GM12878 (cell line): ENCODE measurements around the gene MYD88. TPM values are rescaled to one million over a fixed set of nuclear protein-coding genes. Genes with fewer than 3 reads are reported as not detected.

Source experiments
- ATF7 ChIP-seq: fragments of 450-650 bp; IDR thresholded peaks from 2 replicates; pipeline ENCODE4 v1.6.1; 2016; ENCODE audit warnings: low read depth, mild to moderate bottlenecking
- ESRRA ChIP-seq: IDR thresholded peaks from 2 replicates; pipeline ENCODE4 v1.6.1; 2012; ENCODE audit warnings: mild to moderate bottlenecking, low read length, improper control_type of control experiment
- FOS ChIP-seq: IDR thresholded peaks from 3 replicates; pipeline ENCODE4 v1.6.1; 2011; ENCODE audit warnings: borderline replicate concordance; ENCODE audit not compliant: insufficient read length; ENCODE audit errors: extremely low read depth
- GABPA ChIP-seq: IDR thresholded peaks from 2 replicates; pipeline ENCODE4 v1.6.1; 2014; ENCODE audit warnings: antibody characterized with exemption, low read depth, mild to moderate bottlenecking, inconsistent platforms
- GATAD2B ChIP-seq: fragments of 450-650 bp; conservative IDR thresholded peaks from 2 replicates; pipeline ENCODE4 v1.6.1; 2017; ENCODE audit warnings: low read depth, mild to moderate bottlenecking, moderate library complexity
- HDAC6 ChIP-seq: fragments of 200-600 bp; sonication (generic); IDR thresholded peaks from one replicate; pipeline ENCODE4 v1.8.0; 2017; ENCODE audit warnings: antibody characterized with exemption; ENCODE audit not compliant: unreplicated experiment
- JUNB ChIP-seq: IDR thresholded peaks from 2 replicates; pipeline ENCODE4 v1.6.1; 2016; ENCODE audit warnings: antibody characterized with exemption, mild to moderate bottlenecking
- KLF5 ChIP-seq: fragments of 450-650 bp; IDR thresholded peaks from 2 replicates; pipeline ENCODE4 v1.6.1; 2014; ENCODE audit warnings: mild to moderate bottlenecking; ENCODE audit not compliant: partially characterized antibody
- NFXL1 ChIP-seq: fragments of 450-650 bp; IDR thresholded peaks from 2 replicates; pipeline ENCODE4 v1.6.1; 2017; ENCODE audit warnings: antibody characterized with exemption, mild to moderate bottlenecking, borderline replicate concordance
- NFYB ChIP-seq: IDR thresholded peaks from 2 replicates; pipeline ENCODE4 v1.6.1; 2011; ENCODE audit warnings: low read depth, mild to moderate bottlenecking, low read length, improper control_type of control experiment, moderate library complexity; ENCODE audit not compliant: insufficient read depth
- NR2F1 ChIP-seq: fragments of 450-650 bp; conservative IDR thresholded peaks from 2 replicates; pipeline ENCODE4 v1.6.1; 2017; ENCODE audit warnings: mild to moderate bottlenecking
- PAX5 ChIP-seq: IDR thresholded peaks from 2 replicates; pipeline ENCODE4 v1.6.1; 2011; ENCODE audit warnings: low read depth, low read length, borderline replicate concordance
- RAD51 ChIP-seq: fragments of 450-650 bp; IDR thresholded peaks from 2 replicates; pipeline ENCODE4 v1.6.1; 2016; ENCODE audit warnings: moderate library complexity, mild to moderate bottlenecking, inconsistent platforms
- RB1 ChIP-seq: fragments of 450-650 bp; formaldehyde crosslinking; IDR thresholded peaks from 2 replicates; pipeline ENCODE4 v1.6.1; 2017; ENCODE audit warnings: mild to moderate bottlenecking, borderline replicate concordance
- RELB ChIP-seq: fragments of 450-650 bp; IDR thresholded peaks from 2 replicates; pipeline ENCODE4 v1.6.1; 2017; ENCODE audit warnings: low read depth, mild to moderate bottlenecking, moderate library complexity
- SP1 ChIP-seq: IDR thresholded peaks from one replicate; pipeline ENCODE4 v1.6.1; 2011; ENCODE audit warnings: low read depth, low read length
- YY1 ChIP-seq: IDR thresholded peaks from 2 replicates; pipeline ENCODE4 v1.6.1; 2011; ENCODE audit warnings: low read depth, mild to moderate bottlenecking, low read length
- ZNF274 ChIP-seq: IDR thresholded peaks from one replicate; pipeline ENCODE4 v1.8.0; 2011; ENCODE audit not compliant: insufficient read length, insufficient read depth
- ZNF687 ChIP-seq: fragments of 450-650 bp; IDR thresholded peaks from 2 replicates; pipeline ENCODE4 v1.6.1; 2017; ENCODE audit warnings: mild to moderate bottlenecking, moderate library complexity
- polyA plus RNA-seq, 11 experiments: library from polyadenylated mRNA; depleted of rRNA in 4 of 11; unstranded in 6 of 11; stranded (reverse) in 5 of 11; fragments of >200 nt; fragmentation: Nextera tagmentation in 4 of 11; fragmentation: Illumina TruSeq in 1 of 11; extraction: Ambion mirVana in 4 of 11; extraction: Trizol in 1 of 11; gene quantifications; 1 replicate in 1 of 11; 2 replicates in 10 of 11; pipeline versions ENCODE4 v1.2.1 to v1.2.3, GENCODE V29; 2011 to 2016; ENCODE audit warnings: inconsistent platforms in 2 of 11, missing spikeins in 2 of 11, low read depth in 1 of 11
- total RNA-seq, 4 experiments: library from RNA; depleted of rRNA in 3 of 4; stranded (reverse); fragments of >200 nt in 3 of 4; fragmentation: Illumina TruSeq in 1 of 4; extraction: Trizol in 1 of 4; gene quantifications; 2 replicates each; pipeline versions ENCODE4 v1.2.1 to v1.2.3, GENCODE V29; 2013 to 2021
- TF ChIP-seq, protein P1 (sequence below): IDR thresholded peaks from 2 replicates; pipeline ENCODE4 v1.6.1; 2012; ENCODE audit warnings: mild to moderate bottlenecking, low read depth, low read length
- TF ChIP-seq, protein P2 (sequence below): fragments of 450-650 bp; IDR thresholded peaks from 2 replicates; pipeline ENCODE4 v1.6.1; 2014; ENCODE audit warnings: mild to moderate bottlenecking

The MYD88 gene
- total and polyA plus RNA-seq, 10 of the 15 experiments (the other 5 are each of a cell fraction or from before 2014, with no cell fraction given): 5.5 to 84.8 (median 67.5) TPM

- TF ChIP-seq, protein P1, sequence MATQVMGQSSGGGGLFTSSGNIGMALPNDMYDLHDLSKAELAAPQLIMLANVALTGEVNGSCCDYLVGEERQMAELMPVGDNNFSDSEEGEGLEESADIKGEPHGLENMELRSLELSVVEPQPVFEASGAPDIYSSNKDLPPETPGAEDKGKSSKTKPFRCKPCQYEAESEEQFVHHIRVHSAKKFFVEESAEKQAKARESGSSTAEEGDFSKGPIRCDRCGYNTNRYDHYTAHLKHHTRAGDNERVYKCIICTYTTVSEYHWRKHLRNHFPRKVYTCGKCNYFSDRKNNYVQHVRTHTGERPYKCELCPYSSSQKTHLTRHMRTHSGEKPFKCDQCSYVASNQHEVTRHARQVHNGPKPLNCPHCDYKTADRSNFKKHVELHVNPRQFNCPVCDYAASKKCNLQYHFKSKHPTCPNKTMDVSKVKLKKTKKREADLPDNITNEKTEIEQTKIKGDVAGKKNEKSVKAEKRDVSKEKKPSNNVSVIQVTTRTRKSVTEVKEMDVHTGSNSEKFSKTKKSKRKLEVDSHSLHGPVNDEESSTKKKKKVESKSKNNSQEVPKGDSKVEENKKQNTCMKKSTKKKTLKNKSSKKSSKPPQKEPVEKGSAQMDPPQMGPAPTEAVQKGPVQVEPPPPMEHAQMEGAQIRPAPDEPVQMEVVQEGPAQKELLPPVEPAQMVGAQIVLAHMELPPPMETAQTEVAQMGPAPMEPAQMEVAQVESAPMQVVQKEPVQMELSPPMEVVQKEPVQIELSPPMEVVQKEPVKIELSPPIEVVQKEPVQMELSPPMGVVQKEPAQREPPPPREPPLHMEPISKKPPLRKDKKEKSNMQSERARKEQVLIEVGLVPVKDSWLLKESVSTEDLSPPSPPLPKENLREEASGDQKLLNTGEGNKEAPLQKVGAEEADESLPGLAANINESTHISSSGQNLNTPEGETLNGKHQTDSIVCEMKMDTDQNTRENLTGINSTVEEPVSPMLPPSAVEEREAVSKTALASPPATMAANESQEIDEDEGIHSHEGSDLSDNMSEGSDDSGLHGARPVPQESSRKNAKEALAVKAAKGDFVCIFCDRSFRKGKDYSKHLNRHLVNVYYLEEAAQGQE: no peak
- TF ChIP-seq NFXL1 (no peak), HDAC6 (no peak), FOS (peak; percentile 75), GABPA (peak; percentile 92), RELB (0 out of 2 replicates have a peak, but pooled peaks have one; percentile 68), NFYB (peak; percentile 96), RB1 (0 out of 2 replicates have a peak, but pooled peaks have one; percentile 14), NR2F1 (peak; percentile 96), YY1 (peak; percentile 99), GATAD2B (no peak; the same call in 1 of the 2 replicates), PAX5 (no peak), SP1 (peak; percentile 94), ESRRA (peak; percentile 61; the same call in 1 of the 2 replicates), JUNB (no peak), RAD51 (peak; percentile 78), ZNF687 (peak; percentile 77), ATF7 (peak; percentile 99), KLF5 (no peak), ZNF274 (no peak)
- TF ChIP-seq, protein P2, sequence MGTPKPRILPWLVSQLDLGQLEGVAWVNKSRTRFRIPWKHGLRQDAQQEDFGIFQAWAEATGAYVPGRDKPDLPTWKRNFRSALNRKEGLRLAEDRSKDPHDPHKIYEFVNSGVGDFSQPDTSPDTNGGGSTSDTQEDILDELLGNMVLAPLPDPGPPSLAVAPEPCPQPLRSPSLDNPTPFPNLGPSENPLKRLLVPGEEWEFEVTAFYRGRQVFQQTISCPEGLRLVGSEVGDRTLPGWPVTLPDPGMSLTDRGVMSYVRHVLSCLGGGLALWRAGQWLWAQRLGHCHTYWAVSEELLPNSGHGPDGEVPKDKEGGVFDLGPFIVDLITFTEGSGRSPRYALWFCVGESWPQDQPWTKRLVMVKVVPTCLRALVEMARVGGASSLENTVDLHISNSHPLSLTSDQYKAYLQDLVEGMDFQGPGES: peak; percentile 84
Measured at GRCh38 chr3:38164952-38165721, 26.7 kb downstream of the MYD88 start, which contains the start of gene OXSR1 (continued).
